CMK (cell line): ENCODE data around the gene GRAMD1A.
"Not testable (repeated sequence)": the region's sequence is repeated elsewhere in the genome, so short reads cannot be mapped to it uniquely, and the experiment has no call there.

Experiments
- DNase-seq: peaks from one replicate; pipeline ENCODE4 v3.0.0-alpha.2; 2010; ENCODE audit warnings: low read depth

The GRAMD1A gene

GRCh38 chr19:34979819-34980640 lies 20.1 kb upstream of the GRAMD1A start:
- no peak for DNase-seq

- no peak for DNase-seq
Observed at GRCh38 chr19:34982275-34982674, 17.8 kb upstream of the GRAMD1A start.

GRCh38 chr19:34983786-34984185 lies 16.3 kb upstream of the GRAMD1A start:
- no peak for DNase-seq

GRCh38 chr19:34984287-34984686 lies 15.8 kb upstream of the GRAMD1A start:
- no peak for DNase-seq

- no peak for DNase-seq
Observed at GRCh38 chr19:34985249-34986022, 14.7 kb upstream of the GRAMD1A start.

- DNase-seq, result no peak
Observed at GRCh38 chr19:34988119-34988518, 12.0 kb upstream of the GRAMD1A start.

- no peak for DNase-seq
Observed at GRCh38 chr19:34989298-34989697, 10.8 kb upstream of the GRAMD1A start.

- DNase-seq, result no peak
Observed at GRCh38 chr19:34990578-34991192, 9.4 kb upstream of the GRAMD1A start.

- no peak for DNase-seq
Observed at GRCh38 chr19:34991542-34992333, 8.4 kb upstream of the GRAMD1A start.

GRCh38 chr19:34992582-34992981 lies 7.5 kb upstream of the GRAMD1A start:
- not testable (repeated sequence) for DNase-seq

- no peak for DNase-seq
Observed at GRCh38 chr19:34994286-34994642, 5.9 kb upstream of the GRAMD1A start.

- DNase-seq, result no peak
Observed at GRCh38 chr19:34994643-34995541, 5.2 kb upstream of the GRAMD1A start.

GRCh38 chr19:34995551-34995950 lies 4.6 kb upstream of the GRAMD1A start:
- DNase-seq, result no peak

GRCh38 chr19:34997071-34997617 lies 3.0 kb upstream of the GRAMD1A start:
- no peak for DNase-seq

GRCh38 chr19:34998224-34998623 lies 1.9 kb upstream of the GRAMD1A start:
- not testable (repeated sequence) for DNase-seq

GRCh38 chr19:34998777-34999497 lies 1.2 kb upstream of the GRAMD1A start:
- no peak for DNase-seq

GRCh38 chr19:35000338-35000646 lies 169 bp downstream of the GRAMD1A start:
- DNase-seq, result peak; percentile 63

GRCh38 chr19:35000647-35001501 lies 751 bp downstream of the GRAMD1A start:
- peak; percentile 52 for DNase-seq

GRCh38 chr19:35002037-35002535 lies 2.0 kb downstream of the GRAMD1A start:
- DNase-seq, result no peak
